Measurements from ENCODE around the gene NTM.

Gene NTM

GRCh38 chr11:132307309-132308020 is 937.0 kb downstream of the NTM start:
- ChIA-PET POLR2A (no interaction called here), CTCF (no interaction called here)
- Histone ChIP-seq H3K9me3 (ENCODE audit: control insufficient read depth, insufficient read depth, low read depth, low read length) (no peaks in the 10 kb centered on the region), H3K27ac (ENCODE audit: extremely low read depth, low read depth, low read length) (no peak overlapping the region), H3K36me3 (ENCODE audit: control insufficient read depth in 2 of 2, insufficient read depth in 1 of 2, low read length in 2 of 2) (no peaks in the 10 kb centered on the region), H3K4me3 (ENCODE audit: low read depth, low read length) (no peak overlapping the region), H3K4me1 (ENCODE audit: control insufficient read depth, insufficient read depth, low read length) (no peaks in the 10 kb centered on the region)
- no peak for TF ChIP-seq GLI4 (tag by site-specific recombination; IDR thresholded peaks at IDR 0.05)
- no peak for TF ChIP-seq REST (tag by site-specific recombination; IDR thresholded peaks at IDR 0.05)
- TF ChIP-seq ZNF148 (tag by site-specific recombination; IDR thresholded peaks at IDR 0.05; ENCODE audit: borderline replicate concordance), result no peak
- no peak for TF ChIP-seq ZBTB10 (tag by site-specific recombination; IDR thresholded peaks at IDR 0.05)
- TF ChIP-seq ZBTB49 (tag by site-specific recombination; IDR thresholded peaks at IDR 0.05; ENCODE audit: low read depth), result no peak
- no peak for TF ChIP-seq ZNF391 (tag by site-specific recombination; IDR thresholded peaks at IDR 0.05; ENCODE audit: borderline replicate concordance, low read depth)
- TF ChIP-seq ZNF639 (tag by site-specific recombination; IDR thresholded peaks at IDR 0.05), result no peak
- TF ChIP-seq PRDM1 (tag by site-specific recombination; IDR thresholded peaks at IDR 0.05), result no peak
- no peak for TF ChIP-seq ZBTB11 (tag by site-specific recombination; conservative IDR thresholded peaks at IDR 0.05; ENCODE audit: low read depth)
- TF ChIP-seq TCF7L2 (IDR thresholded peaks at IDR 0.05; ENCODE audit: borderline replicate concordance, low read depth, low read length), result no peak
- TF ChIP-seq ZNF248 (tag by site-specific recombination; IDR thresholded peaks at IDR 0.05), result no peak
- TF ChIP-seq SP3 (tag by site-specific recombination; IDR thresholded peaks at IDR 0.05), result no peak
- no peak for TF ChIP-seq ZNF26 (tag by site-specific recombination; IDR thresholded peaks at IDR 0.05)
- TF ChIP-seq REPIN1 (tag by site-specific recombination; IDR thresholded peaks at IDR 0.05; ENCODE audit: low read depth), result no peak
- no peak for TF ChIP-seq ZNF830 (tag by site-specific recombination; IDR thresholded peaks at IDR 0.05; ENCODE audit: low read depth)
- no peak for TF ChIP-seq ZNF302 (tag by site-specific recombination; IDR thresholded peaks at IDR 0.05; ENCODE audit: low read depth)
- no peak for TF ChIP-seq ZNF704 (tag by site-specific recombination; IDR thresholded peaks at IDR 0.05)

Measured in HEK293 (cell line).